Measurements from ENCODE around the gene KPNA6.

Gene KPNA6

DNA sequence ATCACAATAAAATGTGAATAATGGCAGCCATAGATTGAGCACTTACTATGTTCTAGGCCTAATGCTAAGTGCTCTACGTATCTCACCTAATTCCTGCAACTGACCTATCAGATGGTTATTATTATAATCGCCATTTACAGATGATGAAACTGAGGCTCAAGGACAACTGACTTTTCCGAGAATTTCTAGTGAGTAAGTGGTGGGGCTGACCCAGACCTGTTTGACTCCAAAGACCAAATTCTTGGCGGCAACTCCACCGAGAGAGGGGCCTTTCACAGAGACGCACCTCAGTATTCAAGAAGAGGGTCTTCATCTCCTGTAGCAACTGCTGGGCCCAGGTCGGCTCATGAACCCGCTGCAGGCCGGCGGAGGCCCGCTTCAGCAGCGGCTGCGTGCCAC lies 113.7 kb downstream of the KPNA6 start:
- no peak for DNase-seq

DNA sequence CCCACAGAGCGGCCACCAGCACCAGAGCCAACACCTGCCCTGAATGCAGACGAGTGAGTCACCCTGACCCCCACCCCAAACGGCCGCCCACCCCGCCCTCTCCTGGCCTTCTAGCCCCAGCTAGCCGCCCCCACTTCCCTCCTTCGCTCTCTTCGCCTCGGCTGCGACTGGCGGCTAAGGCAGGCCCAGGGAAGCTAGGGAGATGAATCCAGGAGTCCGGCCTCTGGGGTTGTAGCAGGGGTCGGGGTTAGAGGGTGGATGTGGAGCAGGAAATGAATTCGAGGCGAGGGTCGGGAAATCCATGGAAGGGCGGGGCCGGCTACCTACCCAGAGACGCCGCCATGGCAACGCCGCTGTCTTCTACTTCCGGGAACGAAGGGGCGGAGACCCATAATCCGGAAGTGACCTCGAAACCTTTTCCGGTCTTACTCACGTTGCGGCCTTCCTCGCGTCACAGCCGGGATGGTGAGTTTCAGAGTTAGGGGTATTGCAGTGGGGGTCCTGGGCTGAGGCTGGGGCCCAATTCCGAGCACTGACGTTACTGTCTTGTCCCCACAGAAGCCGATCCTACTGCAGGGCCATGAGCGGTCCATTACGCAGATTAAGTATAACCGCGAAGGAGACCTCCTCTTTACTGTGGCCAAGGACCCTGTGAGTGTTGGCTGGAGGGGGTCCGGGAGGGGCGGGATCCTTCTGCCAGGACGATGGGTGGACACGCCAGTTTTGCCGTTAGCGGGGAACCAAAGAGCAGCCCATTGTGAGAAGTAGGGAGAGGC lies 114.3 kb downstream of the KPNA6 start, which contains the start of the genes EIF3I and TMEM234:
Gene EIF3I, plus strand, starts transcription at position 428 of the 776 bp plus-strand sequence. Its CDS starts 35 bp downstream, at position 463.
Gene TMEM234, minus strand, starts transcription at position 374 of the 776 bp plus-strand sequence. Its CDS starts 31 bp downstream, at position 343.
- peak; percentile 92 to 93 for DNase-seq

DNA sequence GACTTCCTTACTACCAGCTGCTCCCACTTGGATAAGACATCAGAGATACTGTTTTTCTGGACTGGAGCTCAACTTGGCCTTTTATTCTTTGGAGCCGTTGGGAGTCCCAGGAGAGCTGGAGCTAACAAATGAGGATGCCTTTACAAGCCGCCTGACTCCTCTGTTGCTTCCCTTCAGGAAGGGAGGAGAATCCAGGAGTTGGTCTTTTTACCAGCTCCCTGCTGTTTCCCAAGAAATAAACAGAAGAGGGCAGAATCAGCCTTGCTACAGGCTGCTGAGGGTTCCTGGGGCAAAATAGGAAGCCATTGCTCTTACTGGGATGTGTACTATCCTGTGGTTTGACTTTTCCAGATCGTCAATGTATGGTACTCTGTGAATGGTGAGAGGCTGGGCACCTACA lies 115.8 kb downstream of the KPNA6 start:
- DNase-seq, result no peak

DNA sequence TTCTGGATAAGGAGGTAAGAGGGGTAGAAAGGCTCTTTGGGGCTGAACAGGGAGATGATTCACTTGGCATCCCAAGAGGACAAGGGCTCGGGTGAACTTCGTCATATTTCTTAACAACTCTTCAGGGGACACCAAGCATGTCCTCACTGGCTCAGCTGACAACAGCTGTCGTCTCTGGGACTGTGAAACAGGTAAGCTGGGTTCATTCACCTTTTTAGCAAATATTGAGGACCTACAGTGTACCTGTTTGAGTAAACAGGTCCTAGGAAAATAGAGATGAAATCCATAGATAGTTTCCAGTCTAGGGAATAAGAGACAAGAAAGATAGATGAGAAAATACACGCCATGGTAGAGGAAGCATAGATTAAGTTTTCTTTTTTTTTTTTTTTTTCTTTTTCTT lies 116.4 kb downstream of the KPNA6 start:
- DNase-seq, result no peak
